ENCODE measurements around the gene NTM.

DNA sequence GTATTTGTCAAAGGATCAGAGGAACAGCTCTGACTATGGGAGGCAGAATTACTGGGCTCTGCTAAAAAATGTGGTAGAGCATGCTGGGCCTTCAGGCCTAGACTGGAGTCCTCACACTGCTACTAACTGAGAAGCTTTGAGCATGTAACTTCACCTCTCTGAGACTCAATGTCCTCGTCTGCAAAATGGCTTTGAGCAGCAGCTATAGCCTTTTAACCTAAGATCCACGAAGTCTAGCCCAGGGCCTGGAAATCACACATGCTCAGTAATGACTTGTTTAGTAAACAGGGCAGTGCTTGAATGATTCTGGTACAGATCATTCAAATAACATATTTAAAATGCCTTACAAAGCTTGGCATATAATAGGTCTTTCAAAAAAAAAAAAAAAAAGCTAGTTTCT lies 221.7 kb downstream of the NTM start:
- TF ChIP-seq ARNT (IDR thresholded peaks at IDR 0.05), result no peak
- no peak for TF ChIP-seq SUZ12 (IDR thresholded peaks at IDR 0.05)
- TF ChIP-seq ZNF384 (IDR thresholded peaks at IDR 0.05), result no peak
- TF ChIP-seq ELF4 (IDR thresholded peaks at IDR 0.05), result no peak
- TF ChIP-seq SP1 (IDR thresholded peaks at IDR 0.05), result no peak
- no peak for TF ChIP-seq L3MBTL2 (conservative IDR thresholded peaks at IDR 0.05)
